SH-SY5Y (cell line): ENCODE results near the gene HMGCS2.

Source experiments
- GATA2 ChIP-seq: IDR thresholded peaks from 2 replicates; pipeline ENCODE4 v1.6.1; 2011; ENCODE audit warnings: mild to moderate bottlenecking, low read depth, low read length
- GATA3 ChIP-seq: IDR thresholded peaks from 2 replicates; pipeline ENCODE4 v1.6.1; 2011; ENCODE audit warnings: low read depth, mild to moderate bottlenecking, low read length, moderate library complexity

GRCh38 chr1:119797162-119797561 is 28.5 kb upstream of the HMGCS2 start:
- no peak for TF ChIP-seq GATA2
- TF ChIP-seq GATA3 = no peak
